Frontal cortex (tissue), 4 donors: ENCODE data around the gene TRIO. TPM values are rescaled to one million over a fixed set of nuclear protein-coding genes. Genes with fewer than 3 reads are reported as not detected.

Experiments
- DNase-seq, 2 donors: peaks; one replicate each; pipeline ENCODE4 v3.0.0; 2012; ENCODE audit warnings: low spot score in 2 of 2
- FAIRE-seq: peaks from 2 replicates; lab custom pipeline; 2012; peaks lifted over from hg19 to GRCh38; lab: Jason Lieb, UNC
- total RNA-seq: library from RNA; depleted of rRNA; stranded (reverse); fragments of >200 nt; gene quantifications from one replicate; pipeline ENCODE4 v1.2.3, GENCODE V29; 2014
- donor health status: control.
- donor health status: control.
- donor health status: control.

Gene TRIO
- total RNA-seq, 1 donor from 2014 or later, result 310 TPM

DNA sequence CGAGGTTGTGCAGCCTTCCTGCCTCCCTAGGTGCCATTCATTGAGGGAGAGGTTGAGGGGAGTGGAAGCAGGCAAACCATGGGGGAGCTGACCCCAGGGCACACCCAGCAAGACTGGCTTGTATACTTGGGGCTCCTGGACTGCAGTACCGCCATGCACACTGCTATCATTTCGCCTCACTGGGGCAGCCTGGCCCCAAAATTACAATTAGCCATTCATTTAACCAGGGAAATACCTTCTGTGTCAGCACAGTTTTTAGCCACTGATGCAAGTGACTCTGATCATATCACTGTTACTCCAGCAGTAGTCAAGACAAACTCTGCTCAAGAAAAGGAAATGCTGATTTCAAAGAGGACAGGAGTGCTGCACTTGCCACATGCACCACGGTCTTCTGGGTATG lies 109.7 kb downstream of the TRIO start:
- DNase-seq, result no peak
- FAIRE-seq, result no peak

GRCh38 chr5:14254686-14255085 lies 111.5 kb downstream of the TRIO start:
- DNase-seq (no peak), FAIRE-seq (no peak)

DNA sequence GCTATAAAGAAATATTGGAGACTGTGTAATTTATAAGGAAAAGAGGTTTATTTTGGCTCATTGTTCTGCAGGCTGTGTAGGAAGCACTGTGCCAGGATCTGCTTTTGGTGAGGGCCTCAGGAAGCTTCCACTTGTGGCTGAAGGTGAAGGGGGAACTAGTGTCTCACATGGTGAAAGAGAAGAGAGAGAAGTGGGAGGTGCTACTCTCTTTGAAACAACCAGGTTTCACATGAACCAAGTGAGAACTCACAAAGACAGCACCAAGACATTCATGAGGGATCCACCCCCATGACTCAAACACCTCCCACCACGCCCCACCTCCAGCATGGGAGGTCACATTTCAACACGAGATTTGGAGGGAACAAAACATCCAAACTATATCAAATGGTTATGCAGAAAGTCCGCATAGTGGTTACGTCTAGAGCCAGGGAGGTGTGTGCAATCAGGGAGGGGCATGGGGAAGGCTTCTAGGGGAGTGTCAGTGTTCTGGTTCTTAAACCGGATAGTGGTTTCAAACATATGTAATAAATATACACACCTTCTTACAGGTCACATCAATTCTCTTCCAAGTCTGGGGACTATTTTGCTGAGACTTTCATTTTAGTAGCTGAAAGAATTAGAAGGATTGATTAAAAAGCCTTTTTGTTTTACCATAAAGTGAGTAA lies 113.0 kb downstream of the TRIO start:
- FAIRE-seq (no peak), DNase-seq (no peak)

DNA sequence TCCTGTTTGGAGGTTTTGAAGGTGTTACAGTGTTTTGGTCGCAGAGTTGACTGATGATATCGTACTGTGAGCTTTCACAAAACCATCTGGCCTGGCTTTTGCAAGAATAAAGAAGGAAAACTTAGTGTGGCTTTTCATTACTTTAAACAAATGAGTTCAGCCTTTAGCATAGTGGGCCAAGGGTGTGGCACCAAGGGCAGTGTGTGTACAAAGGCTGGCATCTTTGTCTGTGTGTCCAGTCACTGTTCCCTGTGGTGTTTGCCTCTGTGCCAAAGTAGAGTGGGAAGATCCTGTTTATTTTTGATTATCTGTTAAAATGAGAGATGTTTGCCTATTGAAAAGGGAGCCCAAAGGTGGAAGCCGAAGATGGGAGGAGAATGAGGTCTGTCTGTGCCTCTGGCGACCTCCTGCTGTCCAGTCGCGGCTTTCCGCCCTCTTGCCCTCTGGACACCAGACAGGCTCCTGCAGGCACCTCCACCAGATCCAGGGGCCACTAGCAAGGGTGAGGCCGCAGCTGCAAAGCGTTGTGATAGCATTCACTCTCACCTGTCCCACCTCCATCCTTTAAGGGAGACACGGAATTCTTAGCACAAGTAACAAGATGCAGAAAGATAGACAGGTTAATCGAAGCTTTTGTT lies 113.7 kb downstream of the TRIO start:
- DNase-seq (no peak), FAIRE-seq (no peak)

GRCh38 chr5:14257995-14258403 lies 114.9 kb downstream of the TRIO start:
- FAIRE-seq, result no peak
- DNase-seq, result no peak

- no peak for FAIRE-seq
- DNase-seq, result no peak
Measured at GRCh38 chr5:14258840-14259239, 115.7 kb downstream of the TRIO start.

DNA sequence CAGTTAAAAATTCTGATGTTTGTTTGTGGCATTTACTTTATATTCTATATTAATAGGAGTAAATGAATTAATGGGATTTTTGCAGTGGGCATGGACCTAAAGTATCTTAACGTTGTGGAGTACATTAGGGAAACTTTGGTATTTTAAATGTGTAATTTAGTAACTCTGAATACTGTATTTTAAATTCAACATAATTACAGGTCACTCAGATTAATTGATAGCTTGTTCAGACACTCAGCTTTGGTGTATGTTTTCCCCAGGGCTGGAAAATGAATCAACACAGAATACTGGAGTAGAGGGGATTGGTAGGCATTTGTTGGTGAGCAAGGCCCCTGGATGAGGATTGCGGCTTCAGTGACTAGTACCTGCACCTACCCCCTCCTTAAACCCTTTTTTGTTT lies 117.5 kb downstream of the TRIO start:
- DNase-seq (no peak), FAIRE-seq (no peak)

- FAIRE-seq (no peak), DNase-seq (no peak)
Measured at GRCh38 chr5:14261235-14261634, 118.1 kb downstream of the TRIO start.

GRCh38 chr5:14261856-14262611 lies 118.9 kb downstream of the TRIO start:
- FAIRE-seq, result no peak
- DNase-seq, result no peak

- no peak for FAIRE-seq
- no peak for DNase-seq
Measured at GRCh38 chr5:14263113-14263512, 120.0 kb downstream of the TRIO start.

DNA sequence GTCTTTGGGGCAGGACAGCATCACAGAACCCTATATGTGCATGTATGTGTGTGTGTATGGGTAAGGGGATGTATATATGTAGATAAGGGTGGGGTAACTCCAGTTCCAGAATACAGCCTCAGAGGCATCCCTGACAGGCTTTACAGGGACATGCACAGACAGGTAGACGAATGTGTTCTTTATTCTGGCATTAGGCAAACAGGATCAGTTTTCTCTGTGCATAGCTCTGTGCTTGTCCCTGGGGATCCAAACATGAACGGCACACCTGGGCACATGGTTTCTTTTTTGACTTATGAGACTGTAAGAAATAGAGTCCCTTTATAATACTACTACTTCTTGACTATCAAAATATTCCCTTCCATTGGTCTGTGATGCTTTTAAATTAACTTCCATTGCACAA lies 120.6 kb downstream of the TRIO start:
- DNase-seq (no peak), FAIRE-seq (no peak)

- DNase-seq (peak; percentile 48 to 76), FAIRE-seq (no peak)
Measured at GRCh38 chr5:14264605-14265316, 121.6 kb downstream of the TRIO start.

DNA sequence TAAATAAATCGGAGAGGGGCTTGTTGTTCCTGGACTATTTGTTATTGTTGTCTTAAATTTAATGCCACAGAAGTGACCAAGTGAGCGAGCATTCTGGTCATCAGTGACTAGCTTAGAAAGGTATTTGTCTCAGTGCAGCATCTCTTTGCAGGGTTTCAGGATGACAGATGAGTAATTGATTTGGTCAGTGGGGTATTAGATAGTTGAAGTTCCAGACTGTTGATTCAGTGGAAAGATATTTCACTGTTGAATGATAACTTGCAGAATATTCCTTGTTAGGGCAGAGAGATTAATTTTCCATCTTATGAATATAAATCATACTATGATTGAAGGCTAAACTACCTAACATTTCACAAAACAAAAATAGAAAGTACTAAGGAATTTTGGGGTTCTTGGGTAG lies 122.4 kb downstream of the TRIO start:
- DNase-seq (no peak), FAIRE-seq (no peak)

DNA sequence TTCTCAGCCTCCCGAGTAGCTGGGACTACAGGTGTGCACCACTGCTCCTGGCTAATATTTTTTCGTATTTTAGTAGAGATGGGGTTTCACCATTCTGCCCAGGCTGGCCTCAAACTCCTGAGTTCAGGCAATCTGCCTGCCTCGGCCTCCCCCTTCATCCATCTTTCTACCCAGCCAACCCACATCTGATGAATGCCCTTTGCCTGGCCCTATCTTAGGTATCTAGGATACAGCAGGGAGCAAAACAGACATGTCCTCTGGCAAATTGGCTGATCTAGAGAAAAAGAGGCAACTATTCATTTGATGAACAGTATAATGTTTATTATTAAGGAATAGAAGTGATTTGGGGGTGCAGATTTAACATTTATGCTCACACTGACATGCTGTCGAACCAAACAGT lies 123.0 kb downstream of the TRIO start:
- FAIRE-seq (no peak), DNase-seq (no peak)

DNA sequence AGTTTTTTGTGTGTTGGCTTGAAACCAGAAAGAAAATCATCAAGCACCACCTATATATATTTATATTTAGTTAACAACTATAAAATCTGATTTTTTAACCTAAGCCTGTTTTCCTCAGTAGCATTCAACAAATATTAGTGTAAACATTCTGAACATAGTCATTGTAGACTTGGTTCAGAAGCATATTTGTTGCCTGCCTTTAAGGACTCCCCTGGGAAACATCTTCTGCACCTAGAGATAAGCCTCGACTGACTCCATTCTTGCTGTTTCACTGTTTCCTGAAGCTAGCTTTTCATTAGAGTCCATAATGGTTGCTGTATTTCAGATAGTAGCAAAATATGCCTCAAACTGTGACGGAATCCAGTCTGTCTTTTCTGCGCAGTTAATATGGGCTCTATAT lies 123.5 kb downstream of the TRIO start:
- no peak for FAIRE-seq
- DNase-seq, result no peak

GRCh38 chr5:14267166-14267838 lies 124.2 kb downstream of the TRIO start:
- no peak for DNase-seq

GRCh38 chr5:14267991-14268708 lies 125.0 kb downstream of the TRIO start:
- FAIRE-seq (no peak), DNase-seq (no peak)

More at GRCh38 chr5:14267166-14267838, 124.2 kb downstream of the TRIO start:
- no peak for FAIRE-seq

DNA sequence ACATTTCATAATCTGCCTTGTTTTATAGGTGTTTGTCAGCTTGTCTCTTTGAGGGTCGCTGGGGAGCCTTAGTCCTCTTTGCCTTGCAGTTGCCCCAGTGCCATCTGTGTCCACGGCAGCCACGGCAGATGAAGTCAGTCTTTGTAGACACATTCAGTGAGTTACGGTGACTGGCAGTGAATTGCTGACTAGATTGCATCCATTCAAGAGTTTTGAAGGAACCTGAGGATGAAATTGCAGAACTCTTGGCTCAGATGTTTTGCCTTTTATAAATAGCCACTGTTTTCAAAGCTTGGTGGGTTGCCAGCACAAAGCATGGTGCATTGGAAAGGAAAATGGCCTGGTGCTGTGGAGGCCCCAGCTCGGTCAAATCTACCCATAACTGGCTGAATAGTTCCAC lies 125.6 kb downstream of the TRIO start:
- FAIRE-seq, result no peak
- no peak for DNase-seq

DNA sequence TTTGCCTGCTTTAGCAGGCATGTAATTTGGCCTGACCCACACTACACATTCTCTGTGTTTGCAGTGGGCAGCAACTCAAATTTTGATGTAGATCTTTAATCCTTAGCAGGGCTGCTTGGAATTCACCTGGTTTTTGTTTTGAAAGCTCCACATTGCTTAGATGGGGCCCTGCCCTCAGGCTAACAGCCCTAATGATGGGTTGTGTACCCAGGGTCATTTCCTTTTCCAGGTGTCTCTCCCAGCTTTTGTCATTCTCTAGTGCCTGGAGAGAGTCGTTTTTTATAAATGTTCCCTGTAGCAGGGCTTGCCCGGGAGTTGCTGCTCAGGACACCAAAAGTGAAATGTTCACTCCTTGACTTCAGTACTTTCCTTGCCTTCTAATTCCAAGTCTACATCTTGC lies 126.3 kb downstream of the TRIO start:
- FAIRE-seq, result no peak
- DNase-seq, result no peak
